GM21390 (cell line): ENCODE data around the gene MRM3.
"Not testable (repeated sequence)": the region's sequence is repeated elsewhere in the genome, so short reads cannot be mapped to it uniquely, and the experiment has no call there.

Source experiments
- ATAC-seq: cut with Tn5 transposase; IDR thresholded peaks from one replicate; pipeline ENCODE4 v1.9.1; 2021; ENCODE audit not compliant: unreplicated experiment

MRM3 gene, protein sequence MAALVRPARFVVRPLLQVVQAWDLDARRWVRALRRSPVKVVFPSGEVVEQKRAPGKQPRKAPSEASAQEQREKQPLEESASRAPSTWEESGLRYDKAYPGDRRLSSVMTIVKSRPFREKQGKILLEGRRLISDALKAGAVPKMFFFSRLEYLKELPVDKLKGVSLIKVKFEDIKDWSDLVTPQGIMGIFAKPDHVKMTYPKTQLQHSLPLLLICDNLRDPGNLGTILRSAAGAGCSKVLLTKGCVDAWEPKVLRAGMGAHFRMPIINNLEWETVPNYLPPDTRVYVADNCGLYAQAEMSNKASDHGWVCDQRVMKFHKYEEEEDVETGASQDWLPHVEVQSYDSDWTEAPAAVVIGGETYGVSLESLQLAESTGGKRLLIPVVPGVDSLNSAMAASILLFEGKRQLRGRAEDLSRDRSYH

DNA sequence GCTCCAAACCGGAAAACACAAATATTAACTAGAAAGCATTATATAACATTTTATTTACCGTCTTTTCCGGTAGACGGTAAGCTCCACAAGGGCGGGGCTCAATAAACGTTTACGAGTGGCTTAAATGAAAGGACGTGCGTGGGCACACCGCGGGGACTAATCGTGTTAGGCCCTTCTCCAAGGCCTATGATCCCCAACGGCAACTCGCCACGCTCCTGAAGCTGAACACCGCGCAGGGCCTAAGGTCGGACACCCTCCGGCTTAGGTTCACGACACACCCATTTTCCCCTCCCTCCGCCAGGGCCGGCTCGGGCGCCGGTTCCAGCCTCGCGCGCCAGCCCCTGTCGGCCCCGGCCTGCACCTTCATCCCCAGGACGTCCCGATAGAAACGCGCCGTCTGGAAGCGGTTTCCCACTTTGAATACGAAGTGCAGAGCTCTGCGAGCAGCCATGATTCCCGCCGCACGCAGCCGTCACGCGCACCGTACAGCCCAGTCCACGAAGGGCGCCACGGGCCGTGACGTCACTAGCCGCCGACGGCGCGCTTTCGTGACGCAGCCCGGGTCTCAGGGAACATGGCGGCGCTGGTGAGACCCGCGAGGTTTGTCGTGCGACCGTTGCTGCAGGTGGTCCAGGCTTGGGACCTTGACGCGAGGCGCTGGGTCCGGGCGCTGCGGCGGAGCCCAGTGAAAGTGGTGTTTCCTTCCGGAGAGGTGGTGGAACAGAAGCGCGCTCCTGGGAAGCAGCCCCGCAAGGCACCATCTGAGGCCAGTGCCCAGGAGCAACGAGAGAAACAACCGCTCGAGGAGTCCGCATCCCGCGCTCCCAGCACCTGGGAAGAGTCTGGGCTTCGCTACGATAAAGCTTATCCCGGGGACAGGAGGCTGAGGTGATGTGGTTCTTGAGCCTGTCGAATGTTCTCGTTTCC, at the start of gene MRM3, which contains the start of gene GLOD4:
TSS of gene MRM3 (plus strand) at position 549 of the 927 bp plus-strand sequence. CDS start at position 575, 26 bp downstream.
TSS of gene GLOD4 (minus strand) at position 476 of the 927 bp plus-strand sequence. CDS start at position 451, 25 bp downstream.
- peak; percentile 81 for ATAC-seq

DNA sequence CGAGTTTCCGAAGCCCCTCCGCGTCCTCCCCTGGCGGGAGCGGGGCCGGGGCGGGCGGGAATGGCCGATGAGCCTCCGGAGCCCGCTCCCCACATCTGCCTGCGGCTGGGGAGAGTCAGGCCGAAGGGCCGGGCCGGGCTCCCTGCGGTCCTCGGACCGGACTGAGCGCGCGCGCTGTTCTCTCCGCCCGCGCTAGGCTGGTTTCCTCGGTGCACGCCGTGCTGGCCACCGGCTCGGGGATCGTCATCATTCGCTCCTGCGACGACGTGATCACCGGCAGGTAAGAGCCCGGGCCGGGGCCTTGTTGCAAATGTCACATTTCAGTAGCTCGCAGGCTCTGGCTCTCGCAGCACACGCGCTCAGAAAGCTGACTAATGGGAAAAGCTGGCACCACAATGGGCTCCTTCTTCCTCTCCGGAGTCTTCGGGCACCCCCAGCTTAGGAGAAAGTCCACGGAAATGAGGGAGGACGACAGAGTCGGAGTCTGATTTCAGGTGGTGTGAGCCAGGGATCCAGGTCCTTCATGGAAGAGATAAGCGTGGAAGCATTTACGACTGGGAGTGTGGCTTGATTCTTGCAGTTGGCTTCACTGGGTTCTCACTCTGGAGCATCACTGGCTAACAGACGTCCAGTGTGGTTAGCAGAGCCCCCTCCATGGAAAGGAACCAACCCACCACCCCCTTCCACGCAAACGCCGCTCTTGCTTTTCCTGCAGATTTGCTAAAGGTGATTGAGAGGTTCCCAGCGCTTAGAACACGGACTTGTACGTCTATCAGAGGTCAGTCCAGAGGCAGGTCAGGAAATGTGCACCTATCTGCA, 49.0 kb upstream of the MRM3 start:
- ATAC-seq: peak; percentile 40

- ATAC-seq: no peak
Measured at GRCh38 chr17:733743-734142, 48.4 kb upstream of the MRM3 start.

- ATAC-seq: no peak
Measured at GRCh38 chr17:737561-738113, 44.5 kb upstream of the MRM3 start.

- ATAC-seq: peak; percentile 80
Measured at GRCh38 chr17:740240-741017, 41.7 kb upstream of the MRM3 start.

GRCh38 chr17:742147-742793, 39.9 kb upstream of the MRM3 start:
- no peak for ATAC-seq

DNA sequence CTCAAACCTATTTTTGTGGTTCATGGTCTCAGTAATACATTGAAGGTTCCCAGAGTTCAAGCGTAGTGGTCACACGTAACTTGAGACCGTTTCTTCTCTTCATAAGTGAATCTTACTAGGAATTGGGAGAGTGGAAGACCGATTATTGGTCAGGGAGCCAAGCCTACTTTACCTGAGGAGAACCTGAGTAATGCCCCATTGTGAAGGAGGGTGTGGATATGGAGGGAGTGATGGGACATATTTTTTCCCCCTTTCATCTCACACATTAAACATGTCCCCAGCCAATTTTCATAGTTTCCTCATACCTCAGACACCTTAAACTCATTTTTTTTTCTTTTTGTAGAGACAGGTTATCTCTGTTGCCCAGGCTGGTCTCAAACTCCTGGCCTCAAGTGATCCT, 39.0 kb upstream of the MRM3 start:
- no peak for ATAC-seq

DNA sequence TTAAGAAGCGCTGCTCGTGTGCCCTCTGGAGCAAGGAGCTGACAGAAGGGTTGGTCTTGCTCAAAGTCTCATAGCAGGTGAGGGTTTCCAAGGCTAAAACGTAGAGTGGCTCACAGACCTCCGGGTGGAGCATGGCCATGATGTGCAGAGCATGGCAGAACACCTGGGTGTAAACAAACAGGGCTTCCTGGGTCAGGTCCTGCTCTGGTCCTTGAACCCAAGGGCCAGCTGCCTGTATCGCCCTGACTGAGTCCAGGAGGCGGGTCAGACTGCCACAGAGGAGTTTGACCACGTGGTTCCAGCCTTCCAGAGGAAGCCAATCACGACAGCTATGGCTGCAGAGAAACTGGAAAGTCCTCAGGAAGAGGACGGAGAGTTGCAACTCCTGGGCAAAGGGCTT, 37.2 kb upstream of the MRM3 start:
- ATAC-seq: no peak

DNA sequence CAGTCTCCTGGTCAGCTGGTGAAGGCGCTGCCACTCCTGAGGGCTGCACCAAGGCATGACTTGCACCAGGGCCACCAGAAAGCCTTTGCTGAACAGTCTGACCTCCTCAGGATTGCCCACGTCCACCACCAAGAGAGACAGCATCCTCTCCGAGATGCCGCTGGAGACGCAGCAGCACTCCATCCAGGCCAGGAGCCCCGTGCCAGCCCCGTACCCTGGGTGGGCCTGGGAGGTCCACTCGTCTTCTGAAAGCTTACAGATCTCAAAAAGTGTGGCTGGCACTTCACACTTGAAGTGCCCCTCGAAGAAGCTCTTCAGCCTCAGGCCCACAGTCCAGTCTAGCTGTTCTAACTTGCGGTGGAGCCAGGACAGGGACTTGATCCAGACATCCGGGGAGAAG, 36.7 kb upstream of the MRM3 start:
- no peak for ATAC-seq

GRCh38 chr17:746181-746580, 36.0 kb upstream of the MRM3 start:
- no peak for ATAC-seq

GRCh38 chr17:746783-747629, 35.1 kb upstream of the MRM3 start:
- ATAC-seq: no peak

DNA sequence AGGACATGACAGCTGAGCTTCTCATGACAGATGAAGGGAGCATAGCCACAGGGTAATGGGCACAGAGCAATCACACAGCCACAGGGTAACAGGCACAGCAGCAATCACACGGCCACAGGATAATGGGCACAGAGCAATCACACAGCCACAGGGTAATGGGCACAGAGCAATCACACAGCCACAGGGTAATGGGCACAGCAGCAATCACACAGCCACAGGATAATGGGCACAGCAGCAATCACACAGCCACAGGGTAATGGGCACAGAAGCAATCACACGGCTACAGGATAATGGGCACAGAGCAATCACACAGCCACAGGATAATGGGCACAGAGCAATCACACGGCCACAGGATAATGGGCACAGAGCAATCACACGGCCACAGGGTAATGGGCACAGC, 33.5 kb upstream of the MRM3 start:
- ATAC-seq: not testable (repeated sequence)

DNA sequence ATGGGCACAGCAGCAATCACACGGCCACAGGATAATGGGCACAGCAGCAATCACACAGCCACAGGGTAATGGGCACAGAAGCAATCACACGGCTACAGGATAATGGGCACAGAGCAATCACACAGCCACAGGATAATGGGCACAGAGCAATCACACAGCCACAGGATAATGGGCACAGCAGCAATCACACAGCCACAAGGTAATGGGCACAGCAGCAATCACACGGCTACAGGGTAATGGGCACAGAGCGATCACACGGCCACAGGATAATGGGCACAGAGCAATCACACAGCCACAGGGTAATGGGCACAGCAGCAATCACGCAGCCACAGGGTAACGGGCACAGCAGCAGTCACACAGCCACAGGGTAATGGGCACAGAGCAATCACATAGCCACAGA, 32.8 kb upstream of the MRM3 start:
- not testable (repeated sequence) for ATAC-seq

GRCh38 chr17:750431-751037, 31.6 kb upstream of the MRM3 start:
- ATAC-seq: no peak

GRCh38 chr17:751269-752001, 30.7 kb upstream of the MRM3 start:
- ATAC-seq: peak; percentile 27

- peak; percentile 83 for ATAC-seq
Measured at GRCh38 chr17:752002-752619, 30.0 kb upstream of the MRM3 start, which contains the start of gene GEMIN4. Gene GEMIN4, minus strand, starts transcription at chr17:752264. Its CDS starts 122 bp downstream, at chr17:752142.
